ENCODE data around the gene CDH13. TPM values are rescaled to one million over a fixed set of nuclear protein-coding genes. Genes with fewer than 3 reads are reported as not detected.

The CDH13 gene
- total RNA-seq, 4 donors from 2014 or later, result 2.0 to 6.6 (median 4.1) TPM; not detected in 1

- no peaks in the 10 kb centered on the region for H3K9me3 ChIP-seq
- TF ChIP-seq, protein P1, sequence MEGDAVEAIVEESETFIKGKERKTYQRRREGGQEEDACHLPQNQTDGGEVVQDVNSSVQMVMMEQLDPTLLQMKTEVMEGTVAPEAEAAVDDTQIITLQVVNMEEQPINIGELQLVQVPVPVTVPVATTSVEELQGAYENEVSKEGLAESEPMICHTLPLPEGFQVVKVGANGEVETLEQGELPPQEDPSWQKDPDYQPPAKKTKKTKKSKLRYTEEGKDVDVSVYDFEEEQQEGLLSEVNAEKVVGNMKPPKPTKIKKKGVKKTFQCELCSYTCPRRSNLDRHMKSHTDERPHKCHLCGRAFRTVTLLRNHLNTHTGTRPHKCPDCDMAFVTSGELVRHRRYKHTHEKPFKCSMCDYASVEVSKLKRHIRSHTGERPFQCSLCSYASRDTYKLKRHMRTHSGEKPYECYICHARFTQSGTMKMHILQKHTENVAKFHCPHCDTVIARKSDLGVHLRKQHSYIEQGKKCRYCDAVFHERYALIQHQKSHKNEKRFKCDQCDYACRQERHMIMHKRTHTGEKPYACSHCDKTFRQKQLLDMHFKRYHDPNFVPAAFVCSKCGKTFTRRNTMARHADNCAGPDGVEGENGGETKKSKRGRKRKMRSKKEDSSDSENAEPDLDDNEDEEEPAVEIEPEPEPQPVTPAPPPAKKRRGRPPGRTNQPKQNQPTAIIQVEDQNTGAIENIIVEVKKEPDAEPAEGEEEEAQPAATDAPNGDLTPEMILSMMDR (IDR thresholded peaks at IDR 0.05), result no peak
- no peak for TF ChIP-seq POLR2A (IDR thresholded peaks at IDR 0.05)
- H3K27me3 ChIP-seq, result no peaks in the 10 kb centered on the region
- no peak for DNase-seq
- no peaks in the 10 kb centered on the region for H3K36me3 ChIP-seq
- H3K4me1 ChIP-seq, result no peaks in the 10 kb centered on the region
- no peak overlapping the region for H3K27ac ChIP-seq
- no peak overlapping the region for H3K4me3 ChIP-seq
These were observed 24.7 kb upstream of the CDH13 start for GRCh38 chr16:82601989-82602640.

DNA sequence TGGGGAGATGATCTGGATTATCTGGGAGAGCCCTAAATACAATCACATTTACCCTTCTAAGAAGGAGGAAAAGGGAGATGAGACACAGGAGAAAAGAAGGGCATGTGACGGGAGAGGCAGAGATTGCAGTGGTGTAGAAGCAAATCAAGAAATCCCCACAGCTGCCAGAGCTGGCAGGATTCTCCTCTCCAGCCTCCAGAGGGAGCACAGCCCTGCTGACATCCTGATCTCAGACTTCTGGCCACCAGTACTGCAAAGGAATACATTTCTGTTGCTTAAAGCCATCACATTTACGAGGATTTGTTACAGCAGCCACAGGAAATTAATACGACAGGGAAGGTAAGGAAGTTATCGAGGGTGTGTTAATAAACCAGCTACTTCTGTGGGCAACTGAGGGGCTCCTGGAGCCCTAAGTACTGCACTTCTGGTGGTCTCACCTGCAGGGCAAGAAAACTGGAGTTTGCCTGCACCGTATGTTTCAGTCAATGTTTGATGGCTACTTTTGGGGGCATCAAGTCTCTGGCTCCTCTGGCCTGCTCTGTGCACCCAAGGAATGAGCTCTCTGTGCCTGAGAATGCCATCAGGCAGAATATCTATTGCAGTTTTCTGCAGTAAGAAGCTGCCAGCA is 22.9 kb upstream of the CDH13 start:
- Histone ChIP-seq H3K9me3 (no peaks in the 10 kb centered on the region), H3K4me1 (no peaks in the 10 kb centered on the region), H3K36me3 (no peaks in the 10 kb centered on the region), H3K27ac (no peak overlapping the region), H3K4me3 (no peak overlapping the region), H3K27me3 (no peaks in the 10 kb centered on the region)
- DNase-seq, result no peak
- no peak for TF ChIP-seq POLR2A (IDR thresholded peaks at IDR 0.05)
- TF ChIP-seq, protein P1 (IDR thresholded peaks at IDR 0.05), result peak in 4 of 6 experiments; percentile 23 to 51 (median 46)

GRCh38 chr16:82605076-82605475 is 21.7 kb upstream of the CDH13 start:
- no peaks in the 10 kb centered on the region for H3K27me3 ChIP-seq

GRCh38 chr16:82605863-82606620 is 20.7 kb upstream of the CDH13 start:
- H3K9me3 ChIP-seq, result no peaks in the 10 kb centered on the region
- no peak overlapping the region for H3K4me3 ChIP-seq
- no peak for DNase-seq
- H3K36me3 ChIP-seq, result no peaks in the 10 kb centered on the region
- no peaks in the 10 kb centered on the region for H3K4me1 ChIP-seq
- no peaks in the 10 kb centered on the region for H3K27me3 ChIP-seq
- no peak overlapping the region for H3K27ac ChIP-seq
- TF ChIP-seq POLR2A (IDR thresholded peaks at IDR 0.05), result no peak

More at GRCh38 chr16:82605076-82605475, 21.7 kb upstream of the CDH13 start:
- no peak for DNase-seq
- no peak overlapping the region for H3K27ac ChIP-seq
- no peaks in the 10 kb centered on the region for H3K4me1 ChIP-seq
- TF ChIP-seq POLR2A (IDR thresholded peaks at IDR 0.05), result no peak
- TF ChIP-seq, protein P1 (IDR thresholded peaks at IDR 0.05), result no peak
- H3K9me3 ChIP-seq, result no peaks in the 10 kb centered on the region
- H3K4me3 ChIP-seq, result no peak overlapping the region
- no peaks in the 10 kb centered on the region for H3K36me3 ChIP-seq

DNA sequence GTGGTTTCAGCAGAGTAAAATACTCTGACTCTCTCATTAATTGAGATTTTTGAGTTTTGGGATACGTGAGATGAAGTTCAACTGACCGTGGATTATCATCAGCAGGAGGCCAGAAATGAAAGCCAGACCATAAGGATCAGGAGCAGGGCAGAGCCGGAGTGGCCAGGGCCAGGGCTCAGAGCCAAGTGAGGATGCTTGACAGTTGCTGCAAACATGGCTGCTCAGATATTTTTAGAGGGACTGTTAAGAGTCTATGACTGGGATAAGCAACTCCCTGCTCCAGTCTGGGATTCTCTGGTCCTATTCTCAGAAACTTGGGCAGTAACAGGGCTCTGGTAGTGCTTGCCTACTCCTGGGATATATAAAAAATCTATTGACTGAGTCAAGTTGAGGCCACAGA is 17.6 kb upstream of the CDH13 start:
- no peaks in the 10 kb centered on the region for H3K27me3 ChIP-seq
- no peak for TF ChIP-seq POLR2A (IDR thresholded peaks at IDR 0.05)
- TF ChIP-seq, protein P1 (IDR thresholded peaks at IDR 0.05), result no peak
- no peaks in the 10 kb centered on the region for H3K36me3 ChIP-seq
- no peak overlapping the region for H3K4me3 ChIP-seq
- H3K4me1 ChIP-seq, result no peaks in the 10 kb centered on the region
- no peaks in the 10 kb centered on the region for H3K9me3 ChIP-seq
- H3K27ac ChIP-seq, result no peak overlapping the region
- DNase-seq, result no peak

GRCh38 chr16:82612263-82612662 is 14.5 kb upstream of the CDH13 start:
- no peak for TF ChIP-seq POLR2A (IDR thresholded peaks at IDR 0.05)
- TF ChIP-seq, protein P1 (IDR thresholded peaks at IDR 0.05), result no peak
- DNase-seq, result no peak
- no peaks in the 10 kb centered on the region for H3K9me3 ChIP-seq
- no peak overlapping the region for H3K4me3 ChIP-seq
- no peaks in the 10 kb centered on the region for H3K36me3 ChIP-seq
- no peak overlapping the region for H3K27ac ChIP-seq
- no peaks in the 10 kb centered on the region for H3K4me1 ChIP-seq
- H3K27me3 ChIP-seq, result no peaks in the 10 kb centered on the region

Data from Peyer's patch (tissue), 4 donors.